ENCODE data around the gene KLRC2. TPM values are rescaled to one million over a fixed set of nuclear protein-coding genes. Genes with fewer than 3 reads are reported as not detected.

KLRC2 gene
- total RNA-seq, 1 experiment from 2014 or later, result 7.5 TPM

- H3K4me1 ChIP-seq (ENCODE audit: control insufficient read depth in 1 of 2, insufficient read depth in 2 of 2, low read length in 2 of 2), result peaks cover 20 to 45% of the 10 kb centered on the region in 2 experiments
- POLR2A ChIA-PET, result no interaction called here
- RAD21 ChIA-PET (ENCODE audit: low non-redundant PET in 1 of 2, low total read pairs in 2 of 2, uncharacterized antibody in 2 of 2, unreplicated experiment in 2 of 2), result no interaction called here
- H3K36me3 ChIP-seq (ENCODE audit: control insufficient read depth in 1 of 2, insufficient read depth in 2 of 2, low read length in 2 of 2), result no peaks in the 10 kb centered on the region
- no peak overlapping the region for H3K9ac ChIP-seq (ENCODE audit: low read length)
- no TSS peak for BruUV-seq (replicated peaks)
- intact Hi-C loops (cut with micrococcal nuclease), result no loop called here
- CTCF ChIA-PET, result interaction anchor here (1.0 to 1.3 kb wide), 2 partner anchors 19 to 26 kb away, joined by 4 to 6 read pairs; no protein-coding TSS in a partner anchor
- no peak overlapping the region; a peak in 1 of 4 replicates for H3K4me3 ChIP-seq (replicated peaks in 1 of 2; ENCODE audit: low read depth in 1 of 2, low read length in 2 of 2)
- H3K79me2 ChIP-seq (ENCODE audit: insufficient read depth, low read length), result no peaks in the 10 kb centered on the region
- no peaks in the 10 kb centered on the region for H4K20me1 ChIP-seq (ENCODE audit: insufficient read depth)
- no peaks in the 10 kb centered on the region for H3K9me2 ChIP-seq (ENCODE audit: insufficient read depth)
- peak overlapping the region; percentile 52 for H3K4me2 ChIP-seq (ENCODE audit: low read length)
- DNase-seq (ENCODE audit: low read depth, low spot score) (peak; percentile 79), ATAC-seq (peak; percentile 95)
- peak overlapping the region; percentile 89 for H2AFZ ChIP-seq (ENCODE audit: low read depth, low read length, poor library complexity, severe bottlenecking)
- no peaks in the 10 kb centered on the region for H3K27me3 ChIP-seq (ENCODE audit: insufficient read depth, low read length)
- peak overlapping the region; percentile 62 for H3K27ac ChIP-seq (ENCODE audit: low read depth, low read length)
- no peaks in the 10 kb centered on the region for H3K9me3 ChIP-seq (ENCODE audit: control insufficient read depth in 1 of 2, insufficient read depth in 1 of 2, low read depth in 1 of 2, low read length in 2 of 2)
- TF ChIP-seq EGR1 (IDR thresholded peaks at IDR 0.05; ENCODE audit: low read depth) (no peak), TCF7L2 (IDR thresholded peaks at IDR 0.05; ENCODE audit: borderline replicate concordance, extremely low read depth, insufficient read depth, insufficient read length) (peak; percentile 31), REST (IDR thresholded peaks at IDR 0.05; ENCODE audit: low read depth) (no peak), ZNF274 (IDR thresholded peaks at IDR 0.05; ENCODE audit: low read depth, low read length) (no peak), CEBPB (IDR thresholded peaks at IDR 0.05; ENCODE audit: low read depth) (peak; percentile 60), CTCF (IDR thresholded peaks at IDR 0.05 in 2 of 3, conservative IDR thresholded peaks at IDR 0.05 in 1 of 3; ENCODE audit: borderline replicate concordance in 1 of 3, insufficient read depth in 1 of 3, low read depth in 2 of 3, low read length in 2 of 3) (no peak), EZH2 (IDR thresholded peaks at IDR 0.05) (no peak), ZBTB33 (IDR thresholded peaks at IDR 0.05; ENCODE audit: extremely low read depth, insufficient replicate concordance, low read length) (no peak), JUND (IDR thresholded peaks at IDR 0.05) (peak; percentile 50), CBX3 (IDR thresholded peaks at IDR 0.05; ENCODE audit: low read depth) (peak; percentile 80), FOSL1 (IDR thresholded peaks at IDR 0.05; ENCODE audit: low read depth) (0 out of 2 replicates have a peak, but pooled peaks have one; percentile 28), ATF3 (IDR thresholded peaks at IDR 0.05) (no peak), SP1 (IDR thresholded peaks at IDR 0.05; ENCODE audit: low read depth) (peak; percentile 67), SIN3A (IDR thresholded peaks at IDR 0.05; ENCODE audit: low read depth) (no peak; the same call in 1 of the 2 replicates), POLR2A (IDR thresholded peaks at IDR 0.05; ENCODE audit: borderline replicate concordance, extremely low read depth, insufficient read depth, insufficient read length) (no peak), RAD21 (IDR thresholded peaks at IDR 0.05; ENCODE audit: low read depth) (no peak), YY1 (IDR thresholded peaks at IDR 0.05; ENCODE audit: extremely low read depth, insufficient replicate concordance, low read depth, low read length) (no peak), EZH2phosphoT487 (IDR thresholded peaks at IDR 0.05; ENCODE audit: borderline replicate concordance) (no peak), POLR2AphosphoS5 (IDR thresholded peaks at IDR 0.05; ENCODE audit: low read depth, low read length) (peak; percentile 43), MAX (IDR thresholded peaks at IDR 0.05) (peak; percentile 47; the same call in 1 of the 2 replicates)
These were observed 43.3 kb downstream of the KLRC2 start for GRCh38 chr12:10392394-10392930.
